PFSK-1 (cell line): ENCODE results near the gene ESF1.

Experiments
- POLR2AphosphoS5 ChIP-seq: IDR thresholded peaks from 2 replicates; pipeline ENCODE4 v1.6.1; 2012; ENCODE audit warnings: low read depth, mild to moderate bottlenecking, control low read depth, low read length, moderate library complexity
- REST ChIP-seq, 2 experiments: IDR thresholded peaks; 2 replicates each; pipeline versions ENCODE4 v1.6.1 to v1.8.0; 2011 to 2012; ENCODE audit warnings: low read depth in 2 of 2, low read length in 2 of 2, control low read depth in 1 of 2, inconsistent platforms in 1 of 2, mild to moderate bottlenecking in 1 of 2, moderate library complexity in 1 of 2; ENCODE audit not compliant: insufficient read depth in 1 of 2
- TAF1 ChIP-seq: IDR thresholded peaks from 2 replicates; pipeline ENCODE4 v1.6.1; 2012; ENCODE audit warnings: low read length, control low read depth, borderline replicate concordance; ENCODE audit not compliant: insufficient read depth

GRCh38 chr20:13683833-13684232, 100.9 kb downstream of the ESF1 start:
- TF ChIP-seq POLR2AphosphoS5 (no peak), TAF1 (no peak), REST (IDR thresholded peaks at IDR 0.05; ENCODE audit: insufficient read depth in 1 of 2, low read depth in 2 of 2, low read length in 2 of 2) (no peak)
